Lower leg skin (tissue), 3 donors: Measurements from ENCODE around the gene PARM1.

Experiments
- CTCF ChIP-seq, 3 donors: fragments of 450-650 bp; IDR thresholded peaks; one replicate each; pipeline ENCODE4 v1.5.1; 2016; ENCODE audit warnings: antibody characterized with exemption in 3 of 3, mild to moderate bottlenecking in 3 of 3, moderate library complexity in 2 of 3
- POLR2A ChIP-seq, 2 donors: fragments of 450-650 bp; IDR thresholded peaks; one replicate each; pipeline ENCODE4 v1.6.1; 2016 to 2017; ENCODE audit warnings: antibody characterized with exemption in 2 of 2, mild to moderate bottlenecking in 1 of 2, moderate library complexity in 1 of 2

DNA sequence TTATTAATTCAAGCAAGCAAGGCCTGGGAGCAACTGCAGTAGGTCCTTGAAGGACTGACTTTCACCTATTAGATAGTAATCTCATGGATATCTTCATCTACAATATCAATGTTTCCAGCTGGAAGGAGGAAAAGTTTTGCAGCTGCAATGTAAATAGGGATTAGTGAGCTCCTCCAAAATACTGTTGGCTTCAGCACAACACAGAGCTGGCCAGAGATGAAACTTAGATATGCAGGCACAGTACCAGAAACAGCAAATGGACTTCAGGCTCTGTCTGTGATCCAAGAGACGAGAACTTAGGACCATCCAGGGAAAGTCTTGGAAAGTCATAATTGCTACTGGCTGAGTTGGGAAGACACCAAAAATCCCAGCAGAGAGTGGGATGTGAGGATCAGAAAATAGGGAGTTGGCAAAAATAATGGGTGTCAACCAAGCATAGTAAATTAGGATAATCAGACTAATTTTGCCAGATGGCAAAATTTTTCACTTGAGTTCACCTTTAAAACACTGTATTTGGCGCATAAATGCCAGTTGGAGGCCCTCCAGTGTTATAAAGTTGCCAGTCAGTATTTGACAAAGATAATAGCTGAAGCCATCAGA is 57.5 kb downstream of the PARM1 start:
- TF ChIP-seq CTCF (IDR thresholded peaks at IDR 0.05) (no peak), POLR2A (IDR thresholded peaks at IDR 0.05) (no peak)
